IMR-90 (cell line): ENCODE measurements around the gene FAM216B. TPM values are rescaled to one million over a fixed set of nuclear protein-coding genes. Genes with fewer than 3 reads are reported as not detected.
A peak's percentile ranks its signal among the peaks of the same experiment; 100 is the strongest.

Experiments used
- ATAC-seq: fragments of 200-7000 bp; cut with Tn5 transposase; 2 replicates; pipeline ENCODE4 v1.9.1; 2020; ENCODE audit warnings: low read depth, mild to moderate bottlenecking, moderate library complexity
- BruUV-seq: library from RNA; stranded (reverse); fragments of 400-500 nt; replicated peaks from 2 replicates; lab custom pipeline; 2021; lab: Mats Ljungman, UMichigan
- CTCF ChIA-PET: fragments of 300-600 bp; formaldehyde crosslinking; extraction: SDS; loops from one replicate; lab custom pipeline; 2021; ENCODE audit warnings: antibody characterized with exemption; lab: Yijun Ruan, JAX
- POLR2A ChIA-PET: fragments of 300-600 bp; sonication (Branson Sonifier 250); formaldehyde crosslinking; loops from one replicate; lab custom pipeline; 2022; ENCODE audit warnings: antibody characterized with exemption; ENCODE audit not compliant: unreplicated experiment; lab: Charles Lee
- DNase-seq: peaks from one replicate; pipeline ENCODE4 v3.0.0; 2013
- H2AFZ ChIP-seq: replicated peaks from 2 replicates; pipeline ENCODE3; 2013; ENCODE audit warnings: low read length, mild to moderate bottlenecking; ENCODE audit not compliant: poor library complexity
- H2AK5ac ChIP-seq: 2 replicates; pipeline ENCODE4 v1.6.1; 2013; ENCODE audit warnings: low read depth, low read length, inconsistent platforms
- H2AK9ac ChIP-seq: replicated peaks from 2 replicates; pipeline ENCODE3; 2013; ENCODE audit warnings: mild to moderate bottlenecking, low read depth, low read length, moderate library complexity; ENCODE audit not compliant: poor library complexity
- H2BK120ac ChIP-seq: 2 replicates; pipeline ENCODE4 v1.6.1; 2013; ENCODE audit warnings: low read depth, low read length, inconsistent platforms
- H2BK15ac ChIP-seq: 3 replicates; pipeline ENCODE4 v1.6.1; 2013; ENCODE audit warnings: low read depth, low read length, inconsistent platforms
- H2BK20ac ChIP-seq: 2 replicates; pipeline ENCODE4 v1.6.1; 2013; ENCODE audit warnings: low read depth, mild to moderate bottlenecking, inconsistent platforms, low read length, moderate library complexity
- H2BK5ac ChIP-seq: 2 replicates; pipeline ENCODE4 v1.6.1; 2013; ENCODE audit warnings: mild to moderate bottlenecking, low read depth, low read length, inconsistent platforms; ENCODE audit not compliant: poor library complexity, severe bottlenecking
- H3K14ac ChIP-seq: replicated peaks from 2 replicates; pipeline ENCODE4 v1.6.1; 2013; ENCODE audit warnings: low read depth, low read length, inconsistent platforms
- H3K18ac ChIP-seq: 2 replicates; pipeline ENCODE4 v1.6.1; 2013; ENCODE audit warnings: low read depth, low read length, control low read depth
- H3K23ac ChIP-seq: 2 replicates; pipeline ENCODE4 v1.6.1; 2013; ENCODE audit warnings: low read depth, low read length, inconsistent platforms
- H3K27ac ChIP-seq: 2 replicates; pipeline ENCODE4 v1.5.1; 2013; ENCODE audit warnings: mild to moderate bottlenecking, control low read depth, low read length; ENCODE audit not compliant: insufficient read depth
- H3K27me3 ChIP-seq: 2 replicates; pipeline ENCODE4 v1.6.1; 2013; ENCODE audit warnings: low read length; ENCODE audit not compliant: control insufficient read depth, insufficient read depth
- H3K36me3 ChIP-seq: 2 replicates; pipeline ENCODE4 v1.6.1; 2013; ENCODE audit warnings: low read length, mixed read lengths; ENCODE audit not compliant: control insufficient read depth, insufficient read depth
- H3K4ac ChIP-seq: 2 replicates; pipeline ENCODE4 v1.6.1; 2013; ENCODE audit warnings: low read depth, low read length, inconsistent platforms
- H3K4me1 ChIP-seq: 2 replicates; pipeline ENCODE4 v1.6.1; 2013; ENCODE audit warnings: low read length, mixed read lengths; ENCODE audit not compliant: control insufficient read depth, insufficient read depth
- H3K4me2 ChIP-seq: 2 replicates; pipeline ENCODE4 v1.6.1; 2013; ENCODE audit warnings: low read depth, mild to moderate bottlenecking, control low read depth, low read length, moderate library complexity
- H3K4me3 ChIP-seq: 2 replicates; pipeline ENCODE4 v1.5.1; 2013; ENCODE audit warnings: low read depth, mild to moderate bottlenecking, control low read depth, low read length, moderate library complexity; ENCODE audit not compliant: insufficient read depth
- H3K56ac ChIP-seq: 2 replicates; pipeline ENCODE4 v1.6.1; 2013; ENCODE audit warnings: low read length, inconsistent platforms; ENCODE audit not compliant: insufficient read depth; ENCODE audit errors: extremely low read depth
- H3K79me1 ChIP-seq, 2 experiments: 2 replicates each; pipeline ENCODE4 v1.6.1; 2013; ENCODE audit warnings: low read length in 2 of 2, inconsistent platforms in 1 of 2, low read depth in 1 of 2
- H3K9ac ChIP-seq: 2 replicates; pipeline ENCODE4 v1.6.1; 2013; ENCODE audit warnings: low read depth, low read length, control low read depth
- H3K9me1 ChIP-seq: 2 replicates; pipeline ENCODE4 v1.6.1; 2013; ENCODE audit warnings: low read length, inconsistent platforms; ENCODE audit not compliant: insufficient read depth
- H3K9me3 ChIP-seq: 2 replicates; pipeline ENCODE4 v1.6.1; 2013; ENCODE audit warnings: low read length; ENCODE audit not compliant: control insufficient read depth, insufficient read depth
- H4K20me1 ChIP-seq: 2 replicates; pipeline ENCODE4 v1.6.1; 2013; ENCODE audit warnings: low read length, inconsistent platforms; ENCODE audit not compliant: insufficient read depth
- H4K5ac ChIP-seq: 2 replicates; pipeline ENCODE4 v1.6.1; 2013; ENCODE audit warnings: mild to moderate bottlenecking, low read depth, low read length, control low read depth
- H4K8ac ChIP-seq, 2 experiments: 2 replicates each; pipeline ENCODE4 v1.6.1; 2013; ENCODE audit warnings: low read depth in 2 of 2, low read length in 2 of 2, control low read depth in 1 of 2, inconsistent platforms in 1 of 2
- H4K91ac ChIP-seq: 2 replicates; pipeline ENCODE4 v1.6.1; 2013; ENCODE audit warnings: low read depth, low read length, inconsistent platforms; ENCODE audit not compliant: insufficient read depth
- ELK1 ChIP-seq: fragments of 150-350 bp; IDR thresholded peaks from 2 replicates; pipeline ENCODE4 v1.6.1; 2016; ENCODE audit warnings: low read depth, mild to moderate bottlenecking, low read length, moderate library complexity, borderline replicate concordance
- FOS ChIP-seq: fragments of 150-350 bp; IDR thresholded peaks from 2 replicates; pipeline ENCODE4 v1.6.1; 2016; ENCODE audit warnings: low read depth, low read length
- MAFK ChIP-seq: IDR thresholded peaks from 2 replicates; pipeline ENCODE4 v1.6.1; 2012; ENCODE audit warnings: low read depth, low read length, improper control_type of control experiment
- POLR2A ChIP-seq: IDR thresholded peaks from 2 replicates; pipeline ENCODE4 v1.6.1; 2012; ENCODE audit warnings: mild to moderate bottlenecking, low read depth, low read length
- WGBS, 2 experiments: methylation state at CpG; one replicate each; pipeline versions ENCODE4 v1.1.5 to v1.1.7; 2013; ENCODE audit warnings: missing lambda C conversion rate in 2 of 2; ENCODE audit not compliant: insufficient read length in 1 of 2; ENCODE audit errors: extremely low coverage in 2 of 2; 5-methylcytosine and 5-hydroxymethylcytosine counted together
- dilution Hi-C: fragments of 300-500 bp; cut with HindIII; formaldehyde crosslinking; loops from one replicate; pipeline ENCODE4 v1.14.3; 2018; ENCODE audit warnings: low sequenced_read_pairs; ENCODE audit not compliant: unreplicated experiment
- in situ Hi-C: fragments of 300-500 bp; cut with MboI; formaldehyde crosslinking; loops from 3 replicates; pipeline ENCODE4 v1.14.3; 2019; ENCODE audit warnings: low sequenced_read_pairs, inconsistent platforms, mixed read lengths
- intact Hi-C: fragments of 100-400 bp; cut with micrococcal nuclease; formaldehyde crosslinking; loops from 2 replicates; pipeline ENCODE4 v1.10.0; 2022
- polyA plus RNA-seq, 3 experiments: library from polyadenylated mRNA; depleted of rRNA; stranded (reverse); fragments of >200 nt; gene quantifications; 2 replicates each; pipeline ENCODE4 v1.2.3, GENCODE V29; 2012; ENCODE audit warnings: low replicate concordance in 1 of 3
- total RNA-seq: library from RNA; depleted of rRNA; stranded (reverse); fragments of >200 nt; gene quantifications from 2 replicates; pipeline ENCODE4 v1.2.3, GENCODE V29; 2012

FAM216B gene
- total and polyA plus RNA-seq, 2 of the 4 experiments (the other 2 are of a cell fraction), result not detected

- no peak overlapping the region for H3K27ac ChIP-seq
Measured at GRCh38 chr13:42777467-42777866, 3.9 kb upstream of the FAM216B start.

More at GRCh38 chr13:42777467-42777866, 3.9 kb upstream of the FAM216B start:
- no peak overlapping the region for H3K4me3 ChIP-seq
- no peak overlapping the region for H3K14ac ChIP-seq
- BruUV-seq, result no TSS peak
- no peak overlapping the region for H3K18ac ChIP-seq
- POLR2A ChIA-PET, result no interaction called here
- no peak overlapping the region for H3K23ac ChIP-seq
- H4K20me1 ChIP-seq, result no peaks in the 10 kb centered on the region
- H3K36me3 ChIP-seq, result no peaks in the 10 kb centered on the region
- H3K79me1 ChIP-seq, result no peaks in the 10 kb centered on the region
- no peak overlapping the region for H2AK9ac ChIP-seq
- in situ Hi-C loops, result no loop called here
- H2BK120ac ChIP-seq, result no peak overlapping the region
- WGBS, 2 experiments, result no CpG with 5 or more reads among the region's 5 CpGs
- no peak overlapping the region for H2BK15ac ChIP-seq
- no peak overlapping the region for H2BK5ac ChIP-seq
- no peak overlapping the region for H4K5ac ChIP-seq
- H2AK5ac ChIP-seq, result no peak overlapping the region
- dilution Hi-C loops, result no loop called here
- no peak overlapping the region for H4K8ac ChIP-seq
- no peaks in the 10 kb centered on the region for H3K9me1 ChIP-seq
- no peak overlapping the region for H3K56ac ChIP-seq
- intact Hi-C loops, result no loop called here
- H3K9me3 ChIP-seq, result no peaks in the 10 kb centered on the region
- TF ChIP-seq MAFK (no peak), FOS (no peak), ELK1 (no peak), POLR2A (no peak)
- H3K9ac ChIP-seq, result no peak overlapping the region
- H2BK20ac ChIP-seq, result no peak overlapping the region
- peaks cover 7% of the 10 kb centered on the region for H3K4me1 ChIP-seq
- DNase-seq (peak; percentile 28), ATAC-seq (no peak)
- H3K4me2 ChIP-seq, result no peak overlapping the region
- H3K4ac ChIP-seq, result no peak overlapping the region
- no peak overlapping the region for H4K91ac ChIP-seq
- CTCF ChIA-PET, result no interaction called here
- H3K27me3 ChIP-seq, result no peaks in the 10 kb centered on the region; the same call in 1 of the 2 replicates
- H2AFZ ChIP-seq, result no peak overlapping the region
